ENCODE measurements around the gene GTF2H4.

- TF ChIP-seq, protein P1, sequence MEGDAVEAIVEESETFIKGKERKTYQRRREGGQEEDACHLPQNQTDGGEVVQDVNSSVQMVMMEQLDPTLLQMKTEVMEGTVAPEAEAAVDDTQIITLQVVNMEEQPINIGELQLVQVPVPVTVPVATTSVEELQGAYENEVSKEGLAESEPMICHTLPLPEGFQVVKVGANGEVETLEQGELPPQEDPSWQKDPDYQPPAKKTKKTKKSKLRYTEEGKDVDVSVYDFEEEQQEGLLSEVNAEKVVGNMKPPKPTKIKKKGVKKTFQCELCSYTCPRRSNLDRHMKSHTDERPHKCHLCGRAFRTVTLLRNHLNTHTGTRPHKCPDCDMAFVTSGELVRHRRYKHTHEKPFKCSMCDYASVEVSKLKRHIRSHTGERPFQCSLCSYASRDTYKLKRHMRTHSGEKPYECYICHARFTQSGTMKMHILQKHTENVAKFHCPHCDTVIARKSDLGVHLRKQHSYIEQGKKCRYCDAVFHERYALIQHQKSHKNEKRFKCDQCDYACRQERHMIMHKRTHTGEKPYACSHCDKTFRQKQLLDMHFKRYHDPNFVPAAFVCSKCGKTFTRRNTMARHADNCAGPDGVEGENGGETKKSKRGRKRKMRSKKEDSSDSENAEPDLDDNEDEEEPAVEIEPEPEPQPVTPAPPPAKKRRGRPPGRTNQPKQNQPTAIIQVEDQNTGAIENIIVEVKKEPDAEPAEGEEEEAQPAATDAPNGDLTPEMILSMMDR (IDR thresholded peaks at IDR 0.05 in 2 of 3, conservative IDR thresholded peaks at IDR 0.05 in 1 of 3; ENCODE audit: control insufficient read depth in 2 of 3, extremely low read depth in 1 of 3, insufficient read depth in 1 of 3, low read depth in 3 of 3, low read length in 3 of 3): peak; percentile 40 to 56 (median 49); a peak in 4 of 6 replicates
- TF ChIP-seq KDM1A (IDR thresholded peaks at IDR 0.05; ENCODE audit: borderline replicate concordance) (no peak), EZH2 (IDR thresholded peaks at IDR 0.05; ENCODE audit: borderline replicate concordance, control insufficient read depth, low read depth, low read length) (no peak), SIX5 (IDR thresholded peaks at IDR 0.05; ENCODE audit: low read depth, low read length, severe bottlenecking) (no peak), NFIC (IDR thresholded peaks at IDR 0.05; ENCODE audit: low read depth, low read length) (no peak; the same call in 1 of the 2 replicates), SIN3A (IDR thresholded peaks at IDR 0.05; ENCODE audit: low read depth, low read length) (no peak; the same call in 1 of the 2 replicates), HDAC6 (IDR thresholded peaks at IDR 0.05; ENCODE audit: unreplicated experiment) (no peak), NR2C2 (IDR thresholded peaks at IDR 0.05; ENCODE audit: borderline replicate concordance, control insufficient read depth, insufficient read length, low read depth) (no peak), TAF1 (IDR thresholded peaks at IDR 0.05; ENCODE audit: borderline replicate concordance, low read depth, low read length) (peak; percentile 56; the same call in 1 of the 2 replicates)
- TF ChIP-seq, protein P2, sequence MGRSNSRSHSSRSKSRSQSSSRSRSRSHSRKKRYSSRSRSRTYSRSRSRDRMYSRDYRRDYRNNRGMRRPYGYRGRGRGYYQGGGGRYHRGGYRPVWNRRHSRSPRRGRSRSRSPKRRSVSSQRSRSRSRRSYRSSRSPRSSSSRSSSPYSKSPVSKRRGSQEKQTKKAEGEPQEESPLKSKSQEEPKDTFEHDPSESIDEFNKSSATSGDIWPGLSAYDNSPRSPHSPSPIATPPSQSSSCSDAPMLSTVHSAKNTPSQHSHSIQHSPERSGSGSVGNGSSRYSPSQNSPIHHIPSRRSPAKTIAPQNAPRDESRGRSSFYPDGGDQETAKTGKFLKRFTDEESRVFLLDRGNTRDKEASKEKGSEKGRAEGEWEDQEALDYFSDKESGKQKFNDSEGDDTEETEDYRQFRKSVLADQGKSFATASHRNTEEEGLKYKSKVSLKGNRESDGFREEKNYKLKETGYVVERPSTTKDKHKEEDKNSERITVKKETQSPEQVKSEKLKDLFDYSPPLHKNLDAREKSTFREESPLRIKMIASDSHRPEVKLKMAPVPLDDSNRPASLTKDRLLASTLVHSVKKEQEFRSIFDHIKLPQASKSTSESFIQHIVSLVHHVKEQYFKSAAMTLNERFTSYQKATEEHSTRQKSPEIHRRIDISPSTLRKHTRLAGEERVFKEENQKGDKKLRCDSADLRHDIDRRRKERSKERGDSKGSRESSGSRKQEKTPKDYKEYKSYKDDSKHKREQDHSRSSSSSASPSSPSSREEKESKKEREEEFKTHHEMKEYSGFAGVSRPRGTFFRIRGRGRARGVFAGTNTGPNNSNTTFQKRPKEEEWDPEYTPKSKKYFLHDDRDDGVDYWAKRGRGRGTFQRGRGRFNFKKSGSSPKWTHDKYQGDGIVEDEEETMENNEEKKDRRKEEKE (IDR thresholded peaks at IDR 0.05): no peak
Measured at GRCh38 chr6:30914076-30914853, 6.3 kb downstream of the GTF2H4 start, which contains the start of gene VARS2.
